ENCODE measurements around the gene ZNFX1.

DNA sequence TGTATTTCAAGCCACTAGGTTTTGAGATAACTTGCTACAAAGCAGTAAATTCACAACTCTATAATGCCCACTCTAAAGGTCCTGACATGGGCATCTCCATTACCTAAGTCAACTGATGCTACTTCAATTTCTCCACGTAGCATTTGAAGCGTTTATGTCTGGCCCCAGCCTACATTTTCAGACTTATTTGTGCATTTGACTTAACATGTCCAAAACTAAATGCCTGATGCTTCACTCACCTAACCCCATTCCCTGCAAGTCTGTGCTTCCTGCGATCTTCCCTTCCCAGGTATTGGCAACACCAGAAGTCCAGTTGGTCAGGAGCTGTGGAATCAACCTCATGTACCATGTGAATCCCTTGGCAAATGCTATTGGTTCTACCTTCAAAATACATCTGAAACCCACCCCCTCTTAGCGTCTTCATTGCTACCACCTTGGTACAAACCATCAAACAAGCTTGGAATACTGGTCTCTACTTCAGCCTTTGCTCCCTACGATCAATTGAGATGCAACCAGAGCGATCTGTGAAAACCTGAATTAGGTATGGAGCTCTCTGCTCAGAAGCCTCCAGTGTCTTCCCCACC is 12.8 kb upstream of the ZNFX1 start:
- TF ChIP-seq, protein P1, sequence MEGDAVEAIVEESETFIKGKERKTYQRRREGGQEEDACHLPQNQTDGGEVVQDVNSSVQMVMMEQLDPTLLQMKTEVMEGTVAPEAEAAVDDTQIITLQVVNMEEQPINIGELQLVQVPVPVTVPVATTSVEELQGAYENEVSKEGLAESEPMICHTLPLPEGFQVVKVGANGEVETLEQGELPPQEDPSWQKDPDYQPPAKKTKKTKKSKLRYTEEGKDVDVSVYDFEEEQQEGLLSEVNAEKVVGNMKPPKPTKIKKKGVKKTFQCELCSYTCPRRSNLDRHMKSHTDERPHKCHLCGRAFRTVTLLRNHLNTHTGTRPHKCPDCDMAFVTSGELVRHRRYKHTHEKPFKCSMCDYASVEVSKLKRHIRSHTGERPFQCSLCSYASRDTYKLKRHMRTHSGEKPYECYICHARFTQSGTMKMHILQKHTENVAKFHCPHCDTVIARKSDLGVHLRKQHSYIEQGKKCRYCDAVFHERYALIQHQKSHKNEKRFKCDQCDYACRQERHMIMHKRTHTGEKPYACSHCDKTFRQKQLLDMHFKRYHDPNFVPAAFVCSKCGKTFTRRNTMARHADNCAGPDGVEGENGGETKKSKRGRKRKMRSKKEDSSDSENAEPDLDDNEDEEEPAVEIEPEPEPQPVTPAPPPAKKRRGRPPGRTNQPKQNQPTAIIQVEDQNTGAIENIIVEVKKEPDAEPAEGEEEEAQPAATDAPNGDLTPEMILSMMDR (IDR thresholded peaks at IDR 0.05; ENCODE audit: low read depth, low read length): no peak
- no peak for TF ChIP-seq EZH2phosphoT487 (IDR thresholded peaks at IDR 0.05; ENCODE audit: low read depth)
